Type B pancreatic cell (in vitro differentiated cells): ENCODE data around the gene LRMDA. TPM values are rescaled to one million over a fixed set of nuclear protein-coding genes. Genes with fewer than 3 reads are reported as not detected.
"Not testable (repeated sequence)": the region's sequence is repeated elsewhere in the genome, so short reads cannot be mapped to it uniquely, and the experiment has no call there.

Source experiments
- DNase-seq: peaks from one replicate; pipeline ENCODE4 v3.0.0; 2021; ENCODE audit warnings: mixed read lengths; ENCODE audit not compliant: unreplicated experiment; ENCODE audit errors: extremely low spot score
- H3K27ac Mint-ChIP-seq: 2 replicates; pipeline ENCODE4 v1.8.0; 2021; ENCODE audit warnings: mild to moderate bottlenecking, mixed read lengths
- H3K27me3 Mint-ChIP-seq: 2 replicates; pipeline ENCODE4 v1.8.0; 2021; ENCODE audit warnings: mixed read lengths
- H3K36me3 Mint-ChIP-seq: 2 replicates; pipeline ENCODE4 v1.8.0; 2021; ENCODE audit warnings: mixed read lengths
- H3K4me1 Mint-ChIP-seq: one replicate; pipeline ENCODE4 v1.8.0; 2021; ENCODE audit warnings: mixed read lengths; ENCODE audit not compliant: unreplicated experiment
- H3K4me3 Mint-ChIP-seq: 2 replicates; pipeline ENCODE4 v1.8.0; 2021; ENCODE audit warnings: mild to moderate bottlenecking, mixed read lengths
- H3K9me3 Mint-ChIP-seq: 2 replicates; pipeline ENCODE4 v1.8.0; 2021; ENCODE audit warnings: mixed read lengths
- total RNA-seq: library from RNA; stranded (reverse); gene quantifications from 2 replicates; pipeline ENCODE4 v1.2.1, GENCODE V29; 2021; ENCODE audit warnings: low replicate concordance
- TF ChIP-seq, protein P1 (sequence below): fragments of 200-600 bp; sonication (generic); conservative IDR thresholded peaks from 2 replicates; pipeline ENCODE4 v1.5.0; 2021; ENCODE audit warnings: antibody characterized with exemption, mild to moderate bottlenecking

Gene LRMDA
- total RNA-seq, 1 donor from 2014 or later = 2.0 TPM

DNA sequence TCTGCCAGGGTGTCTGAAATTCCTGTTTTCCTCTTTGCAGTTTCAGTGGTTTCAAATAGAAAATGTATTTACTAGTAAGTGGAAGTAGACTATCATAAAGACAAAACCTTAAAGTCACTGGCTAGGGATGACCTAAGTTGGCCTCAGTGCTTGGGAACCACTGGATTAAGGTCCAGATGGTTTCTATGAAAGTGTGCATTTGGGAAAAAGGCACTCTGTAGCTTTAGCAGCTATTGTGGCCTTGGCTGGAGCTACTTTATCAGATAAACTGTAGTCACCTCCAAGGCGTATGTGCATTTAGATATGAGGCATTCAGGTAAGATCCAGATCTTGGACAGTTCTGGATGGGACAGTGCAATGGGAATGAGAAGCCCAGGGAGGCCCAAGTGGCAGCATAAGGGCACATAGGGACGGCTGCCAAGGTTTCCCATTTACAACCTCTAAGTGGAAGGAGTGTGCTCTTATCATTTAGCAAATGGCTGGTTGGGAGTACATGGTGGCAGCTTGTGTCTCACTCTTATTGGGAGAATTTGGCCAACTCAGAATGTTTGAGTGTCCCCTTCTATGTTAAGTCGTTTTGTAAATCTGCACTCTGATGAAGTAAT lies 185.6 kb downstream of the LRMDA start:
- H3K27ac Mint-ChIP-seq = no peak overlapping the region
- TF ChIP-seq, protein P1, sequence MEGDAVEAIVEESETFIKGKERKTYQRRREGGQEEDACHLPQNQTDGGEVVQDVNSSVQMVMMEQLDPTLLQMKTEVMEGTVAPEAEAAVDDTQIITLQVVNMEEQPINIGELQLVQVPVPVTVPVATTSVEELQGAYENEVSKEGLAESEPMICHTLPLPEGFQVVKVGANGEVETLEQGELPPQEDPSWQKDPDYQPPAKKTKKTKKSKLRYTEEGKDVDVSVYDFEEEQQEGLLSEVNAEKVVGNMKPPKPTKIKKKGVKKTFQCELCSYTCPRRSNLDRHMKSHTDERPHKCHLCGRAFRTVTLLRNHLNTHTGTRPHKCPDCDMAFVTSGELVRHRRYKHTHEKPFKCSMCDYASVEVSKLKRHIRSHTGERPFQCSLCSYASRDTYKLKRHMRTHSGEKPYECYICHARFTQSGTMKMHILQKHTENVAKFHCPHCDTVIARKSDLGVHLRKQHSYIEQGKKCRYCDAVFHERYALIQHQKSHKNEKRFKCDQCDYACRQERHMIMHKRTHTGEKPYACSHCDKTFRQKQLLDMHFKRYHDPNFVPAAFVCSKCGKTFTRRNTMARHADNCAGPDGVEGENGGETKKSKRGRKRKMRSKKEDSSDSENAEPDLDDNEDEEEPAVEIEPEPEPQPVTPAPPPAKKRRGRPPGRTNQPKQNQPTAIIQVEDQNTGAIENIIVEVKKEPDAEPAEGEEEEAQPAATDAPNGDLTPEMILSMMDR = no peak
- peaks cover 56% of the 10 kb centered on the region for H3K27me3 Mint-ChIP-seq
- H3K9me3 Mint-ChIP-seq = no peaks in the 10 kb centered on the region
- no peaks in the 10 kb centered on the region for H3K36me3 Mint-ChIP-seq
- no peak for DNase-seq
- no peak overlapping the region for H3K4me3 Mint-ChIP-seq
- H3K4me1 Mint-ChIP-seq = peaks cover 38% of the 10 kb centered on the region

DNA sequence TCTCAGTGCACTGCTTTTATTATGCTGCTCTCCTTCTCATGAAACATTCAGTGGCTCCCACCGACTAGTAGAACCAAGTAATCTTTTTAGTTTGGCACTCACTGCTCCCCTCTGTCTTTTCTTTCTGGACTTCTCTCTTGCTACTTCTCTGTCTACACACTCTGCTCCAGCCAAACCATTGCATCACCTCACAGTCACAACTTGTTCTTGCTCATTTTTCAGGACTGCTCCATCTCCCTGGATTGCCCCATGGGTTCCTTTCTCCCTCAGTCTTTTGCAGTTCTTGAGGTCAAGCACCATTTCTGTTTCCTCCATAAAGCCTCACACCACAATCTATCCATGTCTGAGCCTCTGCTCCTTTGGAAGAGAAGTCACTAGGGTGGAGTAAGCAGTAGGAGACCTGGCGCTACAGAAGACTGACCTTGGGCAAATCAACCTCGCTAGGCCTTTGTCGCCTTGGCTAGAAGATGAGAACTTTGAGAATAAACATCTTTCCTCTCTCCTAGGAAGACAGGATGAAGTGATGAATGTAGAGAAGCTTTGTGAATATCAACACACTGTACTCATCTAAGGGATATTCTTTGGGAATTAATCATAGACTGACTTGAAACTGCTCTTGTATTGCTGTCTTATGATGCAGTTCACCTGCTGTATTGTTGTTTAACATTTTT lies 186.2 kb downstream of the LRMDA start:
- peaks cover 59% of the 10 kb centered on the region for H3K27me3 Mint-ChIP-seq

DNA sequence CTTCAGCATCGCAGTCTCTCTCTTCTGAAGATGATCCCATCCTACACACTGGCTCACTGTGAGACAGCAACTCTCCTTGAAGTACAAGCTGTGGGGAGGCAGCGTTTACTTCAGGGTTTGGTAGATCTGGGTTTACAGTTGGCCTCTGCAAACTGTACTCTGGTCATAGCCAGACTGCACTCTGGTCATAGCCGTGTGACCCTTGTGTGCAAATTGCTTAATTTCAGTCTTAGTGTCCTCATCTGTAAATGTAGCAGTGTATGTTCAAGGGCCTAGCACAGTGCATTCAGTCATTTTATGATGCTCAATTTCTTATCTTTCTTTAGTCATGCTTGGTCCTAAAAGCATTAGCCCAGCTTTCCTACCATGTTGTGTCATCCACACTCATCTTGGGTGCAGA lies 188.2 kb downstream of the LRMDA start:
- DNase-seq = no peak
- Mint-ChIP-seq H3K4me1 (peaks cover 34% of the 10 kb centered on the region), H3K9me3 (no peaks in the 10 kb centered on the region), H3K27ac (no peak overlapping the region), H3K36me3 (no peaks in the 10 kb centered on the region), H3K4me3 (no peak overlapping the region), H3K27me3 (peaks cover 69% of the 10 kb centered on the region)
- TF ChIP-seq, protein P1 = no peak

More for the DNA sequence above, 186.2 kb downstream of the LRMDA start:
- H3K4me1 Mint-ChIP-seq = peaks cover 39% of the 10 kb centered on the region
- H3K36me3 Mint-ChIP-seq = no peaks in the 10 kb centered on the region
- no peak overlapping the region for H3K27ac Mint-ChIP-seq
- no peak for DNase-seq
- H3K4me3 Mint-ChIP-seq = no peak overlapping the region
- no peaks in the 10 kb centered on the region for H3K9me3 Mint-ChIP-seq
- TF ChIP-seq, protein P1 = no peak

DNA sequence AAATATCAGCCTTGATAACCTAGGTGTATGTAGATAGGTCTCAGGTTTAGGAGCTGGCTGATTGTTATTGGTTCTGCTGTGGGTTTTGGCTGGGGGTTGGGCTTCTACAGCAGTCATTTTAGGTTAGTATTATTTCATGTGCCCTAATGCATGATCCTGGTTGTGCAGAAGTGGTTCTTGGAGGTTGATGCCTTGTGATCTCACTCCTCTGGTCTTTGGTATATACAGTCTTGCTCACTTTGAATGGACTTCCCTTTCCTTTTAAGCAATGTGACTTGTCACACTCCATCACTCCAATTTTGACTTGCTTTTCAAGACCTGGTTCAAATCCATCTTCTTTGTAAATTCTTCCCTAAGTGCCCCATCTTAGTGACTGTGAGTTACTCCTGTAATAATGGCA lies 188.9 kb downstream of the LRMDA start:
- H3K36me3 Mint-ChIP-seq = no peaks in the 10 kb centered on the region
- H3K9me3 Mint-ChIP-seq = no peaks in the 10 kb centered on the region
- H3K27ac Mint-ChIP-seq = no peak overlapping the region
- DNase-seq = no peak
- no peak overlapping the region for H3K4me3 Mint-ChIP-seq
- TF ChIP-seq, protein P1 = no peak
- peaks cover 35% of the 10 kb centered on the region for H3K4me1 Mint-ChIP-seq
- H3K27me3 Mint-ChIP-seq = peaks cover 74% of the 10 kb centered on the region

DNA sequence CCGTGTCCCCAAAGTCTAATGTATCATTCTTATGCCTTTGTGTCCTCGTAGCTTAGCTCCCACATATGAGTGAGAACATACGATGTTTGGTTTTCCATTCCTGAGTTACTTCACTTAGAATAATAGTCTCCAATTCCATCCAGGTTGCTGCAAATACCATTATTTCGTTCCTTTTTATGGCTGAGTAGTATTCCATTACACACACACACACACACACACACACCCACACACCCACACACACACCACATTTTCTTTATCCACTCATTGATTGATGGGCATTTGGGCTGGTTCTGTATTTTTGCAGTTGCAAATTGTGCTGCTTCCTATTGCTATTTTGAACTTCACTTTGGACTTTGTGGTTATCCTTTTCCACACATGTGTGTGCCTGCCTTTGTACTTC lies 189.6 kb downstream of the LRMDA start:
- H3K27ac Mint-ChIP-seq, H3K36me3 Mint-ChIP-seq, H3K9me3 Mint-ChIP-seq, DNase-seq, H3K4me3 Mint-ChIP-seq: not testable (repeated sequence)
- peaks cover 35% of the 10 kb centered on the region for H3K4me1 Mint-ChIP-seq
- peaks cover 76% of the 10 kb centered on the region for H3K27me3 Mint-ChIP-seq

DNA sequence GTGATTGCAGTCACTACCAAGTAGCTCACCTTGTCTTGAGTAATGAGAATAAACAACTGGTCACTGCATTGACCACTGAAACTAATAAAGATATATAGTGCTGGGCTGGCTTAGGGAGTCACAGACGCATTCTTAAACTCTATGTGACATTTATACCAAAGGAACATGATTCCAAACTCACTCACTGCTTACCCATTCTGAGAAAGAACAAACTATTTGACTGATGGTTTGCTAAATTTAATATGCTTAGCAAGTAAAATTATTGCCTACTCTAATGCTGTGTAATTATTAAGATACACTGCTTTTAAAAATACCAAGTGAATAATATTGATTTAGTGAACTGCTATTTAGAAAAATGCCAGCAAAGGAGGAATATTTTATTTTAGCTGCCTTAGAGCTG lies 191.1 kb downstream of the LRMDA start:
- Mint-ChIP-seq H3K4me3 (no peak overlapping the region), H3K27ac (no peak overlapping the region), H3K27me3 (peaks cover 77% of the 10 kb centered on the region), H3K36me3 (no peaks in the 10 kb centered on the region), H3K9me3 (no peaks in the 10 kb centered on the region), H3K4me1 (peaks cover 29% of the 10 kb centered on the region)
- DNase-seq = no peak
- TF ChIP-seq, protein P1 = no peak
